ENCODE measurements around the gene PCDHB6.
"Not testable (repeated sequence)": the region's sequence is repeated elsewhere in the genome, so short reads cannot be mapped to it uniquely, and the experiment has no call there.

The PCDHB6 gene

DNA sequence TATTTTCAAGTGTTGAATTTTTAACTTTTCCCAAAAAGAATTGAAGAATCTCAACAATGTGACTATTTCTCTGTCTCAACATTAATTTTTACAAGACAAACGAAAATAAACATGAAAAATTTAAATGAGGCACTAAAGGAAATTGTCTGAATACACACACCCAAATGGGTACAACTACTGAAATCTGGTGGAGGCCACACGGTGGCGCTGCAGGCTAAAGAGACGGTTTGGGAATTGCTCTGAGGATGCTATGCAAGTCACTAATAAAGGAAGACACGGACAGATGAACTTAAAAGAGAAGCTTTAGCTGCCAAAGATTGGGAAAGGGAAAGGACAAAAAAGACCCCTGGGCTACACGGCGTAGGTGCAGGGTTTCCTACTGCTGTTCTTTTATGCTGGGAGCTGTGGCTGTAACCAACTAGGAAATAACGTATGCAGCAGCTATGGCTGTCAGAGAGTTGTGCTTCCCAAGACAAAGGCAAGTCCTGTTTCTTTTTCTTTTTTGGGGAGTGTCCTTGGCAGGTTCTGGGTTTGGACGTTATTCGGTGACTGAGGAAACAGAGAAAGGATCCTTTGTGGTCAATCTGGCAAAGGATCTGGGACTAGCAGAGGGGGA, 42.4 kb downstream of the PCDHB6 start, which contains the start of gene PCDHB10:
Gene PCDHB10, plus strand, starts transcription at position 244 of the 616 bp plus-strand sequence. Its CDS starts 200 bp downstream, at position 444.
- Histone ChIP-seq H3K36me3 (ENCODE audit: insufficient read depth, low read length) (no peaks in the 10 kb centered on the region), H3K27me3 (ENCODE audit: control insufficient read depth, insufficient read depth, low read length) (no peaks in the 10 kb centered on the region), H3K4me1 (ENCODE audit: control insufficient read depth, insufficient read depth, low read length) (no peaks in the 10 kb centered on the region), H3K9me3 (replicated peaks; ENCODE audit: low read length) (no peaks in the 10 kb centered on the region), H3K4me2 (ENCODE audit: low read length) (peak within 1 kb of the TSS; percentile 34), H3K4me3 (ENCODE audit: low read length) (no peak within 1 kb of the TSS), H3K9ac (ENCODE audit: low read depth, low read length) (no peak within 1 kb of the TSS)

DNA sequence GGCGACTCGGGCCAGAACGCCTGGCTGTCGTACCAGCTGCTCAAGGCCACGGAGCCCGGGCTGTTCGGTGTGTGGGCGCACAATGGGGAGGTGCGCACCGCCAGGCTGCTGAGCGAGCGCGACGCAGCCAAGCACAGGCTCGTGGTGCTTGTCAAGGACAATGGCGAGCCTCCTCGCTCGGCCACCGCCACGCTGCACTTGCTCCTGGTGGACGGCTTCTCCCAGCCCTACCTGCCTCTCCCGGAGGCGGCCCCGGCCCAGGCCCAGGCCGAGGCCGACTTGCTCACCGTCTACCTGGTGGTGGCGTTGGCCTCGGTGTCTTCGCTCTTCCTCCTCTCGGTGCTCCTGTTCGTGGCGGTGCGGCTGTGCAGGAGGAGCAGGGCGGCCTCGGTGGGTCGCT, 44.5 kb downstream of the PCDHB6 start:
- not testable (repeated sequence) for H3K4me3 ChIP-seq (ENCODE audit: low read length); H3K36me3 ChIP-seq (ENCODE audit: insufficient read depth, low read length); H3K9me3 ChIP-seq (replicated peaks; ENCODE audit: low read length); H3K27me3 ChIP-seq (ENCODE audit: control insufficient read depth, insufficient read depth, low read length); H3K4me2 ChIP-seq (ENCODE audit: low read length); H3K9ac ChIP-seq (ENCODE audit: low read depth, low read length); H3K4me1 ChIP-seq (ENCODE audit: control insufficient read depth, insufficient read depth, low read length)

DNA sequence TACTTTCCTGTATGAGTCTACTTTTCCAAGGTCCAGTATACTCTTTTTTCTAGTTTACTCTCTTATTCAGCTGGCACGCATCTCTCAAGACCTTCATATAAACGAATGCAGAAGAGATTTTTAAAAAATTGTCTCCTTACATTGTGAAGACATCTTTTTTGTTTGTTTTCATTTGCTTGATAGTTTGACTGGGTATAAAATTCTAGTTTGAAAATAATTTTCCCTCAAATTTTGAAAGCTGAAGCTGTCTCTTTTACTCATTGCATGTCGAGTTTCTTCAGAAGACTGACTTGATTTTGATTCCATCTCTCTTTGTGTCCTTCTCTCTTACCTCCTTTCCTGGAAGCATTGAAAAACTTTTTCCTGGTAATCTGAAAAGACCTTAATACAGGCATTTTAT, 46.5 kb downstream of the PCDHB6 start:
- Histone ChIP-seq H3K4me2 (ENCODE audit: low read length) (no peak overlapping the region), H3K4me1 (ENCODE audit: control insufficient read depth, insufficient read depth, low read length) (no peaks in the 10 kb centered on the region), H3K27me3 (ENCODE audit: control insufficient read depth, insufficient read depth, low read length) (no peaks in the 10 kb centered on the region), H3K9ac (ENCODE audit: low read depth, low read length) (no peak overlapping the region), H3K36me3 (ENCODE audit: insufficient read depth, low read length) (no peaks in the 10 kb centered on the region), H3K4me3 (ENCODE audit: low read length) (no peak overlapping the region), H3K9me3 (replicated peaks; ENCODE audit: low read length) (no peaks in the 10 kb centered on the region)

DNA sequence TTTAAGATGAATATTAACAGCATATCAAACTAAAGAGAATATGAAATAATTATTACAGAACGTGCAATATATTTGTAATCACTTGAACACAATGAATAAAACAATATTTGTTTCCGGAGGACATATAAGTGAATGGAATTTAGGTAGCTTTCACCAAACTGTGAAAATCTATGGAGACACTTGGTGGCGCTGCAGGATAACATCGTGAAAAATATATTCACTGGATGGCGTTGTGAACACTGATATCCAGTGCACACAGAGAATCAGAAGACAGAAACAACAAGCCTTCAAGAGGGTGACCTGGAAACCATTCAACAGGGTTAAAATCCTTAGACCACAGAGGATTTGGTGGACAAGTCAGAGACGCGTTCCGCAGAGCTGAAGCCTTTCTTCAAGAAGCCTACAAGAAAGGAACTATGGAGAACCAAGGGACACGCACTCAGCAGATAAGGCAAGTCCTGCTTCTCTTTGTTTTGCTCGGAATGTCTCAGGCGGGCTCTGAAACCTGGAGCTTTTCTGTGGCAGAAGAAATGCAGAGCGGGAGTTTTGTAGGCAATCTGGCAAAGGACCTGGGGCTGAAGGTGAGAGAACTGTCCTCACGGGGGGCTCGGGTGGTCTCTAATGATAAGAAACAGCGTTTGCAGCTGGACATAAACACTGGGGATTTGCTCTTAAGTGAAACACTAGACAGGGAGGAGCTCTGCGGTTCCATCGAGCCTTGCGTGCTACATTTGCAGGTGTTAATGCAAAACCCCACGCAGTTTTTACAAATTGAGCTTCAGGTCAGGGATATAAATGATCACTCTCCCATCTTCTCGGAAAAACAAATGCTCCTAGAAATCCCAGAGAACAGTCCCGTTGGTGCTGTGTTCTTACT, 49.7 kb downstream of the PCDHB6 start, which contains the start of gene PCDHB11:
Gene PCDHB11, plus strand, starts transcription at position 269 of the 877 bp plus-strand sequence. Its CDS starts 148 bp downstream, at position 417.
- H3K9me3 ChIP-seq (replicated peaks; ENCODE audit: low read length), result no peaks in the 10 kb centered on the region
- no peaks in the 10 kb centered on the region for H3K36me3 ChIP-seq (ENCODE audit: insufficient read depth, low read length)
- no peaks in the 10 kb centered on the region for H3K4me1 ChIP-seq (ENCODE audit: control insufficient read depth, insufficient read depth, low read length)
- H3K9ac ChIP-seq (ENCODE audit: low read depth, low read length), result no peak within 1 kb of the TSS
- H3K4me2 ChIP-seq (ENCODE audit: low read length), result no peak within 1 kb of the TSS
- H3K4me3 ChIP-seq (ENCODE audit: low read length), result peak within 1 kb of the TSS; percentile 45
- no peaks in the 10 kb centered on the region for H3K27me3 ChIP-seq (ENCODE audit: control insufficient read depth, insufficient read depth, low read length)

DNA sequence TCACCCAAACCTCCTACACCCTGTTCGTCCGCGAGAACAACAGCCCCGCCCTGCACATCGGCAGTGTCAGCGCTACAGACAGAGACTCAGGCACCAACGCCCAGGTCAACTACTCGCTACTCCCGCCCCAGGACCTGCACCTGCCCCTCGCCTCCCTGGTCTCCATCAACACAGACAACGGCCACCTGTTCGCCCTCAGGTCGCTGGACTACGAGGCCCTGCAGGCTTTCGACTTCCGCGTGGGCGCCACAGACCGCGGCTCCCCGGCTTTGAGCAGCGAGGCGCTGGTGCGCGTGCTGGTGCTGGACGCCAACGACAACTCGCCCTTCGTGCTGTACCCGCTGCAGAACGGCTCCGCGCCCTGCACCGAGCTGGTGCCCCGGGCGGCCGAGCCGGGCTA, 51.3 kb downstream of the PCDHB6 start:
- H3K9me3 ChIP-seq (replicated peaks; ENCODE audit: low read length); H3K4me1 ChIP-seq (ENCODE audit: control insufficient read depth, insufficient read depth, low read length); H3K27me3 ChIP-seq (ENCODE audit: control insufficient read depth, insufficient read depth, low read length): not testable (repeated sequence)

DNA sequence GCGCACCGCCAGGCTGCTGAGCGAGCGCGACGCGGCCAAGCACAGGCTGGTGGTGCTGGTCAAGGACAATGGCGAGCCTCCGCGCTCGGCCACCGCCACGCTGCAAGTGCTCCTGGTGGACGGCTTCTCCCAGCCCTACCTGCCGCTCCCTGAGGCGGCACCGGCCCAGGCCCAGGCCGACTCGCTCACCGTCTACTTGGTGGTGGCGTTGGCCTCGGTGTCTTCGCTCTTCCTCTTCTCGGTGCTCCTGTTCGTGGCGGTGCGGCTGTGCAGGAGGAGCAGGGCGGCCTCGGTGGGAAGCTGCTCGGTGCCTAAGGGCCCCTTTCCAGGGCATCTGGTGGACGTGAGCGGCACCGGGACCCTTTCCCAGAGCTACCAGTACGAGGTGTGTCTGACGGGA, 51.8 kb downstream of the PCDHB6 start:
- not testable (repeated sequence) for H3K4me3 ChIP-seq (ENCODE audit: low read length); H3K4me2 ChIP-seq (ENCODE audit: low read length); H3K9ac ChIP-seq (ENCODE audit: low read depth, low read length); H3K36me3 ChIP-seq (ENCODE audit: insufficient read depth, low read length); H3K27me3 ChIP-seq (ENCODE audit: control insufficient read depth, insufficient read depth, low read length); H3K9me3 ChIP-seq (replicated peaks; ENCODE audit: low read length); H3K4me1 ChIP-seq (ENCODE audit: control insufficient read depth, insufficient read depth, low read length)

More for the DNA sequence above, 51.3 kb downstream of the PCDHB6 start:
- not testable (repeated sequence) for H3K36me3 ChIP-seq (ENCODE audit: insufficient read depth, low read length); H3K9ac ChIP-seq (ENCODE audit: low read depth, low read length); H3K4me2 ChIP-seq (ENCODE audit: low read length); H3K4me3 ChIP-seq (ENCODE audit: low read length)

Measured in skeletal muscle satellite cell (primary cell).